GM19043 (cell line): ENCODE measurements around the gene MACF1.
"Not testable (repeated sequence)": the region's sequence is repeated elsewhere in the genome, so short reads cannot be mapped to it uniquely, and the experiment has no call there.

Experiments used
- ATAC-seq: cut with Tn5 transposase; IDR thresholded peaks from one replicate; pipeline ENCODE4 v1.9.1; 2021; ENCODE audit warnings: low read depth; ENCODE audit not compliant: unreplicated experiment

Gene MACF1, protein sequence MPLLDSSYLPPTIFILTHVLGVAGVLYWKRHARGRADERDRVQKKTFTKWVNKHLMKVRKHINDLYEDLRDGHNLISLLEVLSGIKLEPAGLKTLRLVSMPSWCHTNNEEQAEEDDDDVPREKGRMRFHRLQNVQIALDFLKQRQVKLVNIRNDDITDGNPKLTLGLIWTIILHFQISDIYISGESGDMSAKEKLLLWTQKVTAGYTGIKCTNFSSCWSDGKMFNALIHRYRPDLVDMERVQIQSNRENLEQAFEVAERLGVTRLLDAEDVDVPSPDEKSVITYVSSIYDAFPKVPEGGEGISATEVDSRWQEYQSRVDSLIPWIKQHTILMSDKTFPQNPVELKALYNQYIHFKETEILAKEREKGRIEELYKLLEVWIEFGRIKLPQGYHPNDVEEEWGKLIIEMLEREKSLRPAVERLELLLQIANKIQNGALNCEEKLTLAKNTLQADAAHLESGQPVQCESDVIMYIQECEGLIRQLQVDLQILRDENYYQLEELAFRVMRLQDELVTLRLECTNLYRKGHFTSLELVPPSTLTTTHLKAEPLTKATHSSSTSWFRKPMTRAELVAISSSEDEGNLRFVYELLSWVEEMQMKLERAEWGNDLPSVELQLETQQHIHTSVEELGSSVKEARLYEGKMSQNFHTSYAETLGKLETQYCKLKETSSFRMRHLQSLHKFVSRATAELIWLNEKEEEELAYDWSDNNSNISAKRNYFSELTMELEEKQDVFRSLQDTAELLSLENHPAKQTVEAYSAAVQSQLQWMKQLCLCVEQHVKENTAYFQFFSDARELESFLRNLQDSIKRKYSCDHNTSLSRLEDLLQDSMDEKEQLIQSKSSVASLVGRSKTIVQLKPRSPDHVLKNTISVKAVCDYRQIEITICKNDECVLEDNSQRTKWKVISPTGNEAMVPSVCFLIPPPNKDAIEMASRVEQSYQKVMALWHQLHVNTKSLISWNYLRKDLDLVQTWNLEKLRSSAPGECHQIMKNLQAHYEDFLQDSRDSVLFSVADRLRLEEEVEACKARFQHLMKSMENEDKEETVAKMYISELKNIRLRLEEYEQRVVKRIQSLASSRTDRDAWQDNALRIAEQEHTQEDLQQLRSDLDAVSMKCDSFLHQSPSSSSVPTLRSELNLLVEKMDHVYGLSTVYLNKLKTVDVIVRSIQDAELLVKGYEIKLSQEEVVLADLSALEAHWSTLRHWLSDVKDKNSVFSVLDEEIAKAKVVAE (N-terminal part only)

DNA sequence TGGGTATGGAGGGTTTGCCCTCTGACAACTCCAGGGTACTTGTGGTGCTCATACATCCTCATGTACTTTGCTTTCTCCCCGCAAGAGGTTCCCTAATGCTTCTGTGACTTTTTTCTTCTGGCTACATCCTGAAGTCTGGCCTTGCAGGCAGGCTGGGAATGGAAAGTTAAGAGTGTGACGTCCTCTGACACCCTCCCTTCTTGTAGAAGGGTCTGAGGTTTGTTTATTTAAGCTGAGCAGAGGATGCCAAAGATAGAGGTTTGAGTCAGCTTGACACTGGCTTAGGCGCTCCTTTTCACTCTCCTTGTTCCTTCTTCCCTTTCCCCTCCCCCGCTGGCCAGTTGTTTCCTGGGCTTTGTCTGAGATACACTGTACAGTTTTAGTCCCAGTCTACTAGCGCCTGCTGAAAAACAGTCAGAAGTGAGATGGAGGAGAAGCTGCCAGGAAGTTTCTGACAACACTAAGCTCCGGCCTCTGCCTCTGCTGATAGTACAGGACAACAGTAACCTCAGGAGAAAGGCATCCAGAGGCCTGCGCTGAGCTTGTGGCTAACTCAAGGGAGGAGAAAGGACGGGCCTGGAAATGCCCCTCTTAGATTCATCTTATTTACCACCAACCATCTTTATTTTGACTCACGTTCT lies at the start of gene MACF1:
TSS of gene MACF1 (plus strand) at position 255 of the 641 bp plus-strand sequence. CDS start at position 583, 328 bp downstream.
- ATAC-seq = no peak

DNA sequence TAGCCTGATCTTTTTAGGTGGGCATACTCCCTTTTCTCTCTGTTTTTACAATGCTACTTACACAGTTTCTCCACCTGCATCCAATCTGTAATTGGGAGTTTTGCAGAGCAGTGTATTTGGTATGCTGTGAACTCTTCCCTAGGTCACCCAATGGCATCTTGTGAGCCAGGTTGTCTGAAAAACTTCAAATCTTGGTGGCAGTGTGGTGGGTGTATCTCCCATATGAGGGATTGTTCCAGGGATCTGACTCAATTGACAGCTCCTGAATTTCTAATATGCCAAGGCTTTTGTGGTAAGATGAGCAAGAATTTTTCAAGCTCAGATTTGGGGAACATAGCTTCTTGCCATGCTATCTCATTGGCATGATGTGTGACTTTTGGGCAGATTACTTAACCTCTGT lies 47.2 kb upstream of the MACF1 start:
- no peak for ATAC-seq

DNA sequence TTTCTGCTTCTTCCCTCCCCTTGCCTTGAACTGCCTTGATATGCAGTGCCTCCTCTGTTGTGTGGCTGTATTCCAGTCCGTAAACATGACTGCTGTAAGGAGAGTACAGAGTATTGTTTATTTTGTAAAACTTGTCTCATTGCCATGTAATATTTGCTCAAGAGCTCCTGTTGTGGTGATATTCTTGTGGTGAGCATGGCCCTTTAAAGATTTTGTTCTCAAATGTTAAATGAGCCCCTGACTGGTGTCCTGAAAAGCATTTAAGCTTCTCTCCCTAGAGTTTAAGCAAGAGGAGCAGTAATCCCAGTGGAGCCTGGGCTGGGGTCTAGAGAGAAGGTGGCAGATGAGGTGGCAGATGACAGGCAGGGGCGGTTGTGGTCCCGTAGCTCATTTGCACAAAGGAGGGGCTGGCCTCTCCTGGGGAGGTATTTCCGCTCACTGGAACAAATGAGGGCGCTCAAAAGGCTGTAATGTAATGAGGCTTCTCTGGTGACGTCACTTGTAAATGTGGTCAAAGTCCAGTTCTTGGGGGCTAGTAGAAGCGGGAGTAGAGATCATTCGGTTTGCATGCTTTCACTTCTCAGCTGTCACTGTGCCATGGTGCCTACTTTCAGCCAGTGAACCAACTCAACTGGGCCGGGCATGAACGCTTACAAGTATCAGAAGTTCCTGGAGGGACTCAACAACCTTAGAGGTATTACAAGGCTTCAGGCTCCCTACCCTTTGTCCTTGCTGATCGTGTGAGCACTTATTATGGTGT lies 46.0 kb upstream of the MACF1 start:
- ATAC-seq = no peak

DNA sequence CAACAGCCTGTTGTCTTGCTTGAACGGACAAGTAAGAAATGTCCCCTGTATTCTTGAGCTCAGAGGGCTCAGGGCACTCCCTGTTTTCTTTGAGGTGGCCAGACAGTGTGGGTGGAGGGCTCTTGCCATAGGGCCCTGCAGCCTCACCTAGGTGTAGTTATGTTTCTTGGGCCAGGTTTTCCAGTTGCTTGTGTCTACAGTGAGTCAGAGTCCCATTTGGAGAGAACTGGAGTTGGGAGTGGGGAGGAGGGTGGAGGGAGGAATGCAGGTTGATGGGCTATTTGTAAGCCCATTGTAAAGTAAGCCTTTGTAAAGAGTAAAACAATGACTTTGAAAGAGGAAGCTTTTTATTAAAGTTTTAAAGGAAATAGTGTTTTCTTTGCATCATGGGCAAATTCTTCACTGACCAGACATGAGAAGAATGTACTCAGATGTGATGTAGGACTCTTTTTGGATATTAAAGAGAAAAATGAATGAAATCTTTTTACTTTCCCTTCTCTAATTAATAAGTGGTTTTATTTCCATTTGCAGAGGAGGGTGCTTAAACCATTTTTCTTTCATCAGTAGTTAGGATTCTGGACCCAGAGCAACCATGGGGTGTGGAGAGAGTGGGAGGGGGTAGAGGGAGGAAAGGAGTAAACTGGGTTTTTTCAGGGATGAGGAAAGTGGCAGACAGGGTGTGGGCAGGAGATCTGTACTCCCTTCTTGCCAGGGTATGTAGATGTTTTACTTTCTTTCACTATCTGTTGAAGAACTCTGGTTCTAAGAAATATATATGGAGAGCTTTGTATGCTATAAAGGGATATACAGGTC lies 45.1 kb upstream of the MACF1 start:
- ATAC-seq = no peak

DNA sequence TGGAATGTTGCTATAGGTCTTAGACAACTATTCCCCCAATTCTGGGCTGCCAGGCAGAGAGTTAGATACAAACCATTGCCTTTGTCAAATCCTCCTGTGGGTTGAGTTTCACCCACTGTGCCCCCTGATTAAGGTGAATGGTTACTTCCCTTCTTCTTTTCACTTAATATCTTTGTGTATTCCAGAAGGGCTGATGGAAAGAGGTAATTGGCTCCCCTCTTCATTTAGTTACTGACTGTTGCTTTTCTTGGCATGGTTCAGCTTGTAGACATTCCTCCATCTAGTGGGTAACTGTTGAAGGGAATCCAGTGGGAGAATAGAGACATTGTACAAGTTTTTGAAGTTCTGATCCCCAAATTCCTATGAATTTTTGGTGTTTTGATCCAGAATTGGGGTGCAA lies 43.8 kb upstream of the MACF1 start:
- no peak for ATAC-seq

DNA sequence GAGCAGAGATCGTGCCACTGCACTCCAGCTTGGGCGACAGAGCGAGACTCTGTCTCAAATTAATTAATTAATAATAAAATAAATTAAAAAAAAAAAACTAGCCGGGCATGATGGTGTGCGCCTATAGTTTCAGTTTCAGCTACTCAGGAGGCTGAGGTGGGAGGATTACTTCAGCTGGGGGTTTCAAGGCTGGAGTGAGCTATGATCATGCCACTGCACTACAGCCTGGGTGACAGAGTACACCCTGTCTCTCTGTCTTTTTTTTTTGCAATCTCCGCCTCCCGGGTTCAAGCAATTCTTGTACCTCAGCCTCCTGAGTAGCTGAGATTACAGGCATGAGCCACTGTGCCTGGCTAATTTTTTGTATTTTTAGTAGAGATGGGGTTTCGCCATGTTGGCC lies 42.7 kb upstream of the MACF1 start:
- ATAC-seq = not testable (repeated sequence)

DNA sequence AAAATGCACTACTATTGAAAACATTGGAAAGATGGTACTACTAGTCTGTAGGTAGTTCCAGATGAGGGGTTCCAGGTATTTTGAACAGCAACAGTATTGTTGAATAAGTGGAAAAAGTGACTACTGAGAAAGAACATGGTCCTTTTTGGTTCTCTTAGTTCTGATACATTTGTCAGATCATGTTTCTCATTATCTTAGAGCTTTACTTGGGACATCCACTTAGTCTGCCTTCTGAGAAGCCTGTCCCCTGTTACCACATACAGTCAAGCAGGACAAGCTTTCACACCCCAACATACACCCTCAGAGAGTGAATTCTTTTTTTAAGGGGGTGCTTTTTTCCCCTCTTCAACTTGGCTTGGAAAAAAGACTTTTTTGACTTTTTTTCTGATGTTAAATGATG lies 41.0 kb upstream of the MACF1 start:
- no peak for ATAC-seq

DNA sequence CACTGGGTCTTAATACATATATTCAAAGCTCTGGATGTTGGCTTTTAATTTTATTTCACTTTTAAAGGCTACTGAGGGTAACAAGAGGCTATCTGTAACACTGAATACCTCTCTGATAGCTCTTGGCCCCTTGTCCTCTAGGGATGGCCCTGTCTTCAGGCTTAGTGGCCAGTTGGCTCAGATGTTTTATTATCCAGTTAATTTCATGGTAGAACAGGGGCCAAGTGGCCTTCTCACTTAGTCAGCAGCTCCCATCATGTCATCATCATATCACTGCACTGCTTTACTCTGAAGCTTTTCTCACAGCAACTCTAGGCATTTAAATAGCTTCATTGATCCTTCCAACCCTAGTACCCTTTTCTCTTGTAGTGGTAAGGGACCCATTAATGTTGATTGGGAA lies 40.2 kb upstream of the MACF1 start:
- ATAC-seq = no peak

DNA sequence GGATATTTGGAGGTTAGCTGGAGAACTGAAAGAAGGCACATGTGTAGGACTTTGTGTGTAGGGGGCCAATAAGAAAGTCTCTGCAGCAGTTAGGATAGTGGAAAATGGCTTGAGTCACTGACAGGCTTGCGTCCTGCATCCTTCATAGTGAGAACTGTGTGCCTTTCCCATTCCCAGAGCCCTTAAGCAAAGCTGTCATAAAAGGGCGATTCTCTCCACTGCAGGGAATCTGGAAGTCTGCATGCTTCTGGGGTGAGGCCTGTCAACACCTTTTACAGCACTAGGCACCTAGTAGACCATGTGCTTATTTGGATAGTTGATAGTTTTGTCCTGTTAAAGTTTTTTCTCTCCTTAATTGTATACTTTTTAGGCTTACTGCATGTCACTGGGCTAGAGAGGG lies 39.4 kb upstream of the MACF1 start:
- no peak for ATAC-seq

DNA sequence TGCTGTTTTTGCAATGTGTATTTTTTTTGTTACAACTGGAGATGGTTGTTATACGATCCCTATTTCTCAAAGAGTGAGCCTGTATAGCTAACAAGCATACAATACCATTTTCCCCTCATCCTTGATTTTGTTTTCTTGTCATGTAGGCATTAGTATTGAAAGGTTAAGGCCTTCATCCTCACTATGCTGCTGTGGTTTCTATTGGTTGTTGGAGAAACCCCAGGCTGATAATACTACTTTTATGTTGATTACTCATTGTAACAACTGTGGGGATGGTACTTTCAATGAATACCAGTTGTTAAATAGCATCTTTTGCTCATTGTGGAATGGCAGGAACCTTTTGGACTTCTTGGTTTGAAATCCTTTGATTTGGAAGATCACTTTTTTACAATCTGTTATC lies 39.0 kb upstream of the MACF1 start:
- ATAC-seq = no peak

DNA sequence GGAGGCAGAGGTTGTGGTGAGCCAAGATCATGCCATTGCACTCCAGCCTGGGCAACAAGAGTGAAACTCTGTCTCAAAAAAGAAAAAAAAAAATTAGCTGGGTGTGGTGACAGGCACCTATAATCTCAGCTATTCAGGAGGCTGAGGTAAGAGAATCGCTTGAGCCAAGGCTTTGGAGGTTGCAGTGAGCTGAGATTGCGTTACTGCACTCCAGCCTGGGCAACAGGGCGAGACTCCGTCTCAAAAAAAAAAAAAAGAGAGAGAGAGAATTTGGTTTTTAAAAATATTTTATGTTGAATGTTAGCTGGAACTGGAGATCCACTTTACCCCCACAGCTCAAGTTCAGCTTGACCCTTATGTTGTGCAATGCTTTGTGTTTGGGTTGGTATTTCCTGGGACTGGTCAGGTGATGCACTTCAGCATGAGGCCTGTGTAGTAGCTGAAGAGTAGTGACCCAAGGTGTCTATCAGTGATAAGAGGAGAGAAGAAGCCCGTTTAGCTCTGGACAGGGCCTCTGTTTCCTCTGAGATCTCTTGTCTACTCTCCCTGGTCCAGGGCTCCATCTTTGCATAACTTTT lies 36.8 kb upstream of the MACF1 start:
- ATAC-seq = no peak

DNA sequence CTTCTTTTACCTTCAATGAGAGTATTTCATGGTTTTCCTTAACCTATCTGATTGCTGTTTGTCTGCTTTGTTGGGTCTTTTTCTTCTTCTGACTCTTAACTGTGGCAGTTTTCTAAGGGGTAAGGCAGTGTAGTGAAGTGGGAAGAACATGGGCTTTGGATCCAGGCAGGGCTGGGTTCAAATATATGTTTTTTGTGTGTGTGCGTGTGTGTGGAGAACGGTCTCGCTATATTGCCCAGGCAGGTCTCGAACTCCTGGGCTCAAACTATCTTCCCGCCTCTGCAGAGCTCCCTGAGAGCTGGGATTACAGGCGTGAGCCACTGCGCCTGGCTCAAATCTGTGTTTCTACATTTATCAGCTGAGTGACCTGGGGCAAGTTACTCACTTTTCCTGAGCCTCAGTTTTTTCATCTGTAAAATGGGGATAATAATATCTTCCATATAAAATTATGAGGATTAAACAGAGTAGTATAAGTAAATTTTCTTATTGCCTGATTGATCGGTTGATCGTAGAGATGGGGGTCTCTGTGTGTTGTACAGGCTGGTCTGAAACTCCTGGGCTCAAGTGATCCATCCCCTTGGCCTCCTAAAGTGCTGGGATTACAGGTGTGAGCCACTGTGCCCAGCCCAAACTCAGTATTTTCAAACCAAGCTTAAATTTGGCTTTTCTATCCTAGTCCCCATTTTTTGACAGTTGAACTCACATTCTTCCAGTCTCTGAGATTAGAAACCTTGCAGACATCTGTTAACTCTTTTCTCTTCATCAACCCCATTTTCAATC lies 36.0 kb upstream of the MACF1 start:
- no peak for ATAC-seq

DNA sequence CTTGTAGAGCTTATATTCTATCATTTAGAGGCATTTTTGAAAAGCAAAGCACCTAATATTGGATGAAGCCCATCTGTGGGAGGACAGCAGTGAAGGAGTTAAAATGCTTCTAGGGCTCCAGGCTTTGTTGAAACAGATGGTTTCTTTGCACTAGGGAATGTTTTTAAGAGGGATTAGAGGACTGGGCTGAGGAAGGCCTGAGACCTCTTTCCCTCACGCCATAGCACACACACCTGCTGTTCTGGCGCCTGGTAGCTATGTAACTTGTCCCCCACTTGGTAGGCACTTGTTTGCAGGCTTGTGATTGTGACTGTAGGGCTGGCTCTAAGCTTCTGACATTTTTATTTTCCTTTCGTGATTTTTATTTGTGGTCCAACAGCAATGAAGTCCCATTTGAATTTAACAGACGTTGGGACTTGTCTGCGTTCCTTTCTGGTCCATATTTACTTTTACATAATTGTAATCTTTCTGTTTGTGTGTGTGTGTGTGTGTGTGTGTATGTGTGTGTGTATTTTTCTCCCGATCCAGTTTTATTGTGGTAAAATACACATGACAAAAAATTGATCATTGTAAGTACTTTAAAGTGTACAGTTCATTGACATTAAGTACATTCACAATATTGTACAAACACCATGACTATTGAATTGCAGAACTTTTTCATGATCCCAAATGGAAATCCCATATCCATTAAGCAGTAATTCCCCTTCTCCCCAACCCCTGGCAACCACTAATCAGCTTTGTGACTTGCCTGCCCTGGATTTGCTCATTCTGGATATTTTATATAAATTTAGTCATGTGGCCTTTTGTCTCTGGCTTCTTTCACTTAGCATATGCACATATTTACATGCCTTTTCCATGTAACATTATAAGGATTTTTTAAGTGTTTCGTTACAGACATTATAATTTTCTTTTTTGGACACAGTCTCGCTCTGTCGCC lies 33.5 kb upstream of the MACF1 start:
- no peak for ATAC-seq

DNA sequence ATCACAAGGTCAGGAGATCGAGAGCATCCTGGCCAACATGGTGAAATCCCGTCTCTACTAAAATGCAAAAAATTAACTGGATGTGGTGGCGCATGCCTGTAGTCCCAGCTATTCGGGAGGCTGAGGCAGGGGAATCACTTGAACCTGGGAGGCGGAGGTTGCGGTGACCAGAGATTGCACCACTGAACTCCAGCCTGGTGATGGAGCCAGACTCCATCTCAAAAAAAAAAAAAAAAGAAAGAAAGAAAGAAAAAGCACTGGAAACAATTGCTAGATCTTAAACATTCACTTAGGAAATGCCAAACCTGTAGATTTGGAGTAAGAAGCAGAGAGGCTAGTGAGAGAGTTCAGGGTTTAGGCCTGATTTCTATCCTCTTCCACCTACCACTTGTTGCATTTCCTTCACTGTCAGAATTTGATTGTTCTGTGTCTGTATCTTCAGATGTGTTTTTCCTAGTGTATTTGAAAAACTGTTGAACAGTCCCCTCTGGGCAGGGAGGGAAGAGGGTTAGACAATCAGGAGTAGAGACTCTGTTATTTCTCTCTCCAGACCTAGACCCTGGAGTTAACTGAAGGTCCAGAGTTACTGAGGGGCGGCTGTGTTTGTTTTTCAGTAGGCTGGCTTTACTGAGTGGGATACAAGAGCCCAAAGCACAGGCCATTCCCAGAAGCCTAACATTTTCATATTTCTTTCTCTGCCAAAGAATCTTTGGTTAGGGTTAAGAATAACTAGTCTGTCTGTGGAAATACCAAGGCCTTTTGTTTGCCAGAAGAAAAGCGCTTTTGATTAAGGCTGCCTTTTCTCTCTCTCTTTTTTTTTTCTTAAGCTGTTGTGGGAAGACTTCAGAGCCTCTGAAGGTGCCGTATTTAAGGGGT lies 31.1 kb upstream of the MACF1 start:
- ATAC-seq = no peak

DNA sequence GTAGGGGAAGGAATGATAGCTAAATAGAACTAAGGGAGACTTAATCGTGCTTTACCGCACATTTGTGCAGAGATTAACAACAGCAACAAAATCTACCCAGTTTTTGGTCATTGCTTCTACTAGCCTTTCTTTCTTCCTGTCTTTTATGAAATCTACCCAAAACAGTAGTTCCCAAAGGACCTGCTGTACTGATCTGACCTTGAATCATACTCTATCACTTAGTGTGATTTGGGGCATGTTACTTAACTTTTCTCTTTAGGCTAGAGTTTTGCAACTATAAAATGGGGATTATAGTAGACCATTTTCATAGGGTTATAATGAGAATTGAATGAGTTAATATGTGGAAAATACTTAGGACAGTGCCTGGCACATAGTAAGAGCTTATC lies 30.5 kb upstream of the MACF1 start:
- ATAC-seq = no peak
